Measurements from ENCODE around the gene FKBP5. TPM values are rescaled to one million over a fixed set of nuclear protein-coding genes. Genes with fewer than 3 reads are reported as not detected.
"Not testable (repeated sequence)": the region's sequence is repeated elsewhere in the genome, so short reads cannot be mapped to it uniquely, and the experiment has no call there.

Gene FKBP5
- total RNA-seq, 1 donor from 2014 or later = 29.5 TPM

GRCh38 chr6:35600659-35601125 lies 88.0 kb downstream of the FKBP5 start:
- peaks cover 6% of the 10 kb centered on the region for H3K36me3 ChIP-seq (ENCODE audit: control insufficient read depth, insufficient read depth, low read length)
- no peak overlapping the region for H3K4me3 ChIP-seq (ENCODE audit: low read depth, low read length)
- TF ChIP-seq, protein P1, sequence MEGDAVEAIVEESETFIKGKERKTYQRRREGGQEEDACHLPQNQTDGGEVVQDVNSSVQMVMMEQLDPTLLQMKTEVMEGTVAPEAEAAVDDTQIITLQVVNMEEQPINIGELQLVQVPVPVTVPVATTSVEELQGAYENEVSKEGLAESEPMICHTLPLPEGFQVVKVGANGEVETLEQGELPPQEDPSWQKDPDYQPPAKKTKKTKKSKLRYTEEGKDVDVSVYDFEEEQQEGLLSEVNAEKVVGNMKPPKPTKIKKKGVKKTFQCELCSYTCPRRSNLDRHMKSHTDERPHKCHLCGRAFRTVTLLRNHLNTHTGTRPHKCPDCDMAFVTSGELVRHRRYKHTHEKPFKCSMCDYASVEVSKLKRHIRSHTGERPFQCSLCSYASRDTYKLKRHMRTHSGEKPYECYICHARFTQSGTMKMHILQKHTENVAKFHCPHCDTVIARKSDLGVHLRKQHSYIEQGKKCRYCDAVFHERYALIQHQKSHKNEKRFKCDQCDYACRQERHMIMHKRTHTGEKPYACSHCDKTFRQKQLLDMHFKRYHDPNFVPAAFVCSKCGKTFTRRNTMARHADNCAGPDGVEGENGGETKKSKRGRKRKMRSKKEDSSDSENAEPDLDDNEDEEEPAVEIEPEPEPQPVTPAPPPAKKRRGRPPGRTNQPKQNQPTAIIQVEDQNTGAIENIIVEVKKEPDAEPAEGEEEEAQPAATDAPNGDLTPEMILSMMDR (IDR thresholded peaks at IDR 0.05; ENCODE audit: insufficient read depth, low read length, severe bottlenecking) = no peak
- FAIRE-seq (no peak), DNase-seq (ENCODE audit: low read depth) (no peak)
- no peaks in the 10 kb centered on the region for H3K27me3 ChIP-seq (ENCODE audit: control insufficient read depth, insufficient read depth, low read length)

- TF ChIP-seq, protein P1 (IDR thresholded peaks at IDR 0.05; ENCODE audit: insufficient read depth, low read length, severe bottlenecking) = no peak
- FAIRE-seq (no peak), DNase-seq (ENCODE audit: low read depth) (no peak)
- Histone ChIP-seq H3K36me3 (ENCODE audit: control insufficient read depth, insufficient read depth, low read length) (peaks cover 7% of the 10 kb centered on the region), H3K27me3 (ENCODE audit: control insufficient read depth, insufficient read depth, low read length) (no peaks in the 10 kb centered on the region), H3K4me3 (ENCODE audit: low read depth, low read length) (no peak overlapping the region)
Observed at GRCh38 chr6:35599761-35600658, 88.7 kb downstream of the FKBP5 start.

DNA sequence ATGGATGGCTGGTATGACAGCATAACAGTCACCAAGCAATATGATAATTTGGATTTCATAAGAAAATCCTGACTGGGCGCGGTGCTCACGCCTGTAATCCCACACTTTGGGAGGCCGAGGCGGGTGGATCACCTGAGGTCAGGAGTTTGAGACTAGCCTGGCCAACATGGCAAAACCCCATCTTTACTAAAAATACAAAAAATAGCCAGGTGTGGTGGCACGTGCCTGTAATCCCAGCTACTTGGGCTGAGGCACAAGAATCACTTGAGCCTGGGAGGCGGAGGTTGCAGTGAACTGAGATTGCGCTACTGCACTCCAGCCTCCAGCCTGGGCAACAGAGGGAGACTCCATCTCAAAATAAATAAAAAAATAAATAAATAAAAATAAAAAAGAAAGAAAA lies 90.1 kb downstream of the FKBP5 start:
- FAIRE-seq; H3K27me3 ChIP-seq (ENCODE audit: control insufficient read depth, insufficient read depth, low read length); H3K4me3 ChIP-seq (ENCODE audit: low read depth, low read length): not testable (repeated sequence)

DNA sequence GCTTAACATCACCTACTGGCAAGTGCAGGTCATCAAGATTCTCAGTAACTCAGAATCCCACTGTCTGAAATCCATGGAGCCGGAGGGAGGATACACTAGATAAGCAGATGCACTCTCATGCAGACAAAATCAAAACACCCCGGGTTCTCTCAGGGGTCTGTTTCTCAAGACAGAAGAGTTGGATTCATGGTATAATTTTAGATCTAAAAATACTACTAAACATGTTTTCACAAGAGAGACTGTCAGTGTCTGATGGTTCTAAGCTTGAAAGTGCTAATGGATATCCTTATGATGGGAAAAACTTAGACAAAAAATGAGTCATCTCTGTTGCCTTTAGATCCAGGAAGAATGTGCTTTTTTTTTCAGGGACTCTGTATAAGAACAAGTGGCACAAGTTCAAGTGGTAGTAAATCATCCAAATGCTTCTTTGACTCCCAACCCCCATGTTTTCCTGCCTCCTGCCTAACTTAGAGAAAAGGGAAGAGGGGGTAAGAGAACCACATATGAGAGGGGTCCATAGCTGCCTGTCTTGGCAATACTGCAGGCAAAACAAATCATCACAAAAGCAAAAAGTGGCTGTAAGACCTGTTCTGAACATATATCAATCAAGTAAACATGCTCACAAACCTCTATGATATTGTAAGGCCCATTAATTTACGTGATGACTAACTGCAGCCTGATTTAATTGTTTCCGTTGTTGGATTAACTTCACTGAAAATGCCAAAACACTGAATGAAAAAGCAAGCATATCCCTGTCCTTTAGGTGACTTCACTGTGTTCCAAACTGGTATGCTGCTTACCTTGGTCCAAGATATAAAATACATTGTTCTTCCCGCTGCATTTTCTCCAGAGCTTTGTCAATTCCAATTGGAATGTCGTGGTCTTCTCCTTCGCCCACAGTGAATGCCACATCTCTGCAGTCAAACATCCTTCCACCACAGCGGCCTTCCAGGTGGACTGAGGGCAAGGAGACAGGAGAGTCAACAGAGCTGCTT lies 92.0 kb downstream of the FKBP5 start:
- FAIRE-seq (no peak), DNase-seq (ENCODE audit: low read depth) (peak; percentile 76)
- peaks cover 15% of the 10 kb centered on the region for H3K36me3 ChIP-seq (ENCODE audit: control insufficient read depth, insufficient read depth, low read length)
- TF ChIP-seq, protein P1 (IDR thresholded peaks at IDR 0.05; ENCODE audit: insufficient read depth, low read length, severe bottlenecking) = no peak
- H3K4me3 ChIP-seq (ENCODE audit: low read depth, low read length) = no peak overlapping the region
- H3K27me3 ChIP-seq (ENCODE audit: control insufficient read depth, insufficient read depth, low read length) = no peaks in the 10 kb centered on the region

More for the DNA sequence above, 90.1 kb downstream of the FKBP5 start:
- not testable (repeated sequence) for H3K36me3 ChIP-seq (ENCODE audit: control insufficient read depth, insufficient read depth, low read length); DNase-seq (ENCODE audit: low read depth)

GRCh38 chr6:35594503-35595186 lies 94.1 kb downstream of the FKBP5 start:
- Histone ChIP-seq H3K27me3 (ENCODE audit: control insufficient read depth, insufficient read depth, low read length) (no peaks in the 10 kb centered on the region), H3K4me3 (ENCODE audit: low read depth, low read length) (no peak overlapping the region), H3K36me3 (ENCODE audit: control insufficient read depth, insufficient read depth, low read length) (peaks cover 22% of the 10 kb centered on the region)
- TF ChIP-seq, protein P1 (IDR thresholded peaks at IDR 0.05; ENCODE audit: insufficient read depth, low read length, severe bottlenecking) = no peak
- no peak for DNase-seq (ENCODE audit: low read depth)
- no peak for FAIRE-seq
